ENCODE measurements around the gene COL5A1.
"Not testable (repeated sequence)": the region's sequence is repeated elsewhere in the genome, so short reads cannot be mapped to it uniquely, and the experiment has no call there.

Gene COL5A1

GRCh38 chr9:134679616-134680392 lies 38.2 kb downstream of the COL5A1 start:
- DNase-seq: no peak

- no peak for DNase-seq
Observed at GRCh38 chr9:134680393-134681060, 38.9 kb downstream of the COL5A1 start.

- DNase-seq: no peak
Observed at GRCh38 chr9:134681061-134681661, 39.6 kb downstream of the COL5A1 start.

GRCh38 chr9:134682026-134682425 lies 40.4 kb downstream of the COL5A1 start:
- no peak for DNase-seq

GRCh38 chr9:134682651-134683364 lies 41.2 kb downstream of the COL5A1 start:
- DNase-seq: no peak

- DNase-seq: no peak
Observed at GRCh38 chr9:134683714-134684374, 42.2 kb downstream of the COL5A1 start.

- no peak for DNase-seq
Observed at GRCh38 chr9:134684375-134684723, 42.7 kb downstream of the COL5A1 start.

GRCh38 chr9:134684941-134685340 lies 43.3 kb downstream of the COL5A1 start:
- DNase-seq: not testable (repeated sequence)

GRCh38 chr9:134685784-134686183 lies 44.2 kb downstream of the COL5A1 start:
- DNase-seq: no peak

GRCh38 chr9:134686896-134687295 lies 45.3 kb downstream of the COL5A1 start:
- no peak for DNase-seq

GRCh38 chr9:134687556-134687955 lies 46.0 kb downstream of the COL5A1 start:
- DNase-seq: no peak

GRCh38 chr9:134688231-134688630 lies 46.6 kb downstream of the COL5A1 start:
- no peak for DNase-seq

GRCh38 chr9:134688661-134689320 lies 47.2 kb downstream of the COL5A1 start:
- no peak for DNase-seq

GRCh38 chr9:134689321-134690181 lies 47.9 kb downstream of the COL5A1 start:
- peak; percentile 86 for DNase-seq

- no peak for DNase-seq
Observed at GRCh38 chr9:134690301-134690751, 48.7 kb downstream of the COL5A1 start.

GRCh38 chr9:134690946-134691694 lies 49.5 kb downstream of the COL5A1 start:
- DNase-seq: no peak

GRCh38 chr9:134691695-134692572 lies 50.3 kb downstream of the COL5A1 start:
- DNase-seq: no peak

- no peak for DNase-seq
Observed at GRCh38 chr9:134692573-134692860, 50.9 kb downstream of the COL5A1 start.

- DNase-seq: no peak
Observed at GRCh38 chr9:134693011-134693410, 51.4 kb downstream of the COL5A1 start.
